WTC11 (cell line): ENCODE data around the gene REEP3. TPM values are rescaled to one million over a fixed set of nuclear protein-coding genes. Genes with fewer than 3 reads are reported as not detected.

ENCODE experiments used
- ATAC-seq: fragments of 200-7000 bp; cut with Tn5 transposase; 2 replicates; pipeline ENCODE4 v1.10.0; 2021; ENCODE audit warnings: mild to moderate bottlenecking, moderate library complexity
- CTCF ChIA-PET: fragments of 300-600 bp; sonication (Branson Sonifier 250); formaldehyde crosslinking; loops from one replicate; lab custom pipeline; 2021; ENCODE audit warnings: antibody characterized with exemption; lab: Charles Lee
- POLR2A ChIA-PET: fragments of 350-600 bp; sonication (Branson Sonifier 250); formaldehyde crosslinking; loops from one replicate; lab custom pipeline; 2021; ENCODE audit warnings: antibody characterized with exemption; lab: Charles Lee
- DNase-seq: peaks from one replicate; pipeline ENCODE4 v3.0.0; 2021; ENCODE audit warnings: low spot score
- H3K27ac Mint-ChIP-seq: 2 replicates; pipeline ENCODE4 v1.8.0; 2021; ENCODE audit warnings: mixed read lengths
- H3K27me3 Mint-ChIP-seq: 2 replicates; pipeline ENCODE4 v1.8.0; 2021; ENCODE audit warnings: low read depth, mild to moderate bottlenecking, moderate library complexity, mixed read lengths
- H3K36me3 Mint-ChIP-seq: 2 replicates; pipeline ENCODE4 v1.8.0; 2021; ENCODE audit warnings: mixed read lengths
- H3K4me1 Mint-ChIP-seq: 2 replicates; pipeline ENCODE4 v1.8.0; 2022; ENCODE audit warnings: mixed read lengths
- H3K4me3 Mint-ChIP-seq: 2 replicates; pipeline ENCODE4 v1.8.0; 2021; ENCODE audit warnings: mild to moderate bottlenecking, moderate library complexity, mixed read lengths
- H3K9me3 Mint-ChIP-seq: 2 replicates; pipeline ENCODE4 v1.8.0; 2021; ENCODE audit warnings: mixed read lengths
- ATF2 ChIP-seq: sonication (generic); formaldehyde crosslinking; IDR thresholded peaks from 2 replicates; pipeline ENCODE4 v1.8.1; 2022; ENCODE audit warnings: low read depth, missing genetic modification reagents, borderline replicate concordance
- ATF3 ChIP-seq: sonication (generic); formaldehyde crosslinking; conservative IDR thresholded peaks from 2 replicates; pipeline ENCODE4 v1.8.1; 2022; ENCODE audit warnings: mild to moderate bottlenecking, missing genetic modification reagents
- CTCF ChIP-seq: fragments of 200-600 bp; IDR thresholded peaks from 2 replicates; pipeline ENCODE4 v1.8.0; 2022; ENCODE audit warnings: antibody characterized with exemption
- E2F1 ChIP-seq: sonication (generic); formaldehyde crosslinking; IDR thresholded peaks from 2 replicates; pipeline ENCODE4 v1.8.0; 2022; ENCODE audit warnings: mild to moderate bottlenecking, missing genetic modification reagents
- EMX1 ChIP-seq: fragments of 250-450 bp; sonication (Bioruptor Pico); IDR thresholded peaks from 2 replicates; pipeline ENCODE4 v1.8.0; 2021; ENCODE audit warnings: mild to moderate bottlenecking
- FOXK1 ChIP-seq: sonication (generic); formaldehyde crosslinking; IDR thresholded peaks from 2 replicates; pipeline ENCODE4 v1.8.0; 2022; ENCODE audit warnings: mild to moderate bottlenecking, moderate library complexity, missing genetic modification reagents
- GABPB1 ChIP-seq: sonication (generic); formaldehyde crosslinking; IDR thresholded peaks from 2 replicates; pipeline ENCODE4 v1.8.1; 2023; ENCODE audit warnings: mild to moderate bottlenecking, missing genetic modification reagents
- JAZF1 ChIP-seq: fragments of 250-450 bp; sonication (Bioruptor Pico); IDR thresholded peaks from 2 replicates; pipeline ENCODE4 v1.9.0; 2021; ENCODE audit warnings: moderate library complexity, mild to moderate bottlenecking, inconsistent platforms
- KAT7 ChIP-seq: sonication (generic); formaldehyde crosslinking; IDR thresholded peaks from 2 replicates; pipeline ENCODE4 v1.8.1; 2023; ENCODE audit warnings: missing genetic modification reagents, mild to moderate bottlenecking, borderline replicate concordance
- MAX ChIP-seq: sonication (generic); formaldehyde crosslinking; IDR thresholded peaks from 2 replicates; pipeline ENCODE4 v1.8.0; 2022; ENCODE audit warnings: mild to moderate bottlenecking, missing genetic modification reagents
- RELA ChIP-seq: sonication (generic); formaldehyde crosslinking; IDR thresholded peaks from 2 replicates; pipeline ENCODE4 v1.8.1; 2022; ENCODE audit warnings: missing genetic modification reagents, mild to moderate bottlenecking, borderline replicate concordance
- SMAD3 ChIP-seq: sonication (generic); formaldehyde crosslinking; IDR thresholded peaks from 2 replicates; pipeline ENCODE4 v1.8.0; 2022; ENCODE audit warnings: missing genetic modification reagents, mild to moderate bottlenecking, borderline replicate concordance
- ZBTB21 ChIP-seq: sonication (generic); formaldehyde crosslinking; IDR thresholded peaks from 2 replicates; pipeline ENCODE4 v1.8.1; 2023; ENCODE audit warnings: mild to moderate bottlenecking, missing genetic modification reagents, borderline replicate concordance
- ZNF232 ChIP-seq: sonication (generic); formaldehyde crosslinking; IDR thresholded peaks from 2 replicates; pipeline ENCODE4 v1.8.0; 2022; ENCODE audit warnings: mild to moderate bottlenecking, missing genetic modification reagents
- ZNF317 ChIP-seq: sonication (generic); formaldehyde crosslinking; IDR thresholded peaks from 2 replicates; pipeline ENCODE4 v1.8.1; 2023; ENCODE audit warnings: low read depth, mild to moderate bottlenecking, moderate library complexity, missing genetic modification reagents, borderline replicate concordance
- total RNA-seq: library from RNA; stranded (reverse); gene quantifications from 3 replicates; pipeline ENCODE4 v1.2.3, GENCODE V29; 2021
- TF ChIP-seq, protein P1 (sequence below): sonication (generic); formaldehyde crosslinking; IDR thresholded peaks from 2 replicates; pipeline ENCODE4 v1.8.1; 2023; ENCODE audit warnings: mild to moderate bottlenecking, missing genetic modification reagents
- TF ChIP-seq, protein P2 (sequence below): sonication (generic); formaldehyde crosslinking; IDR thresholded peaks from 2 replicates; pipeline ENCODE4 v1.8.1; 2023; ENCODE audit warnings: mild to moderate bottlenecking, missing genetic modification reagents, moderate library complexity
- TF ChIP-seq, protein P3 (sequence below): fragments of 250-450 bp; sonication (Bioruptor Pico); IDR thresholded peaks from 2 replicates; pipeline ENCODE4 v1.9.0; 2021; ENCODE audit warnings: mild to moderate bottlenecking
- TF ChIP-seq, protein P4 (sequence below): fragments of 250-450 bp; sonication (Bioruptor Pico); IDR thresholded peaks from 2 replicates; pipeline ENCODE4 v1.9.0; 2021; ENCODE audit warnings: mild to moderate bottlenecking

The REEP3 gene
- total RNA-seq, 1 experiment from 2014 or later: 18.5 TPM

- Mint-ChIP-seq H3K27me3 (no peaks in the 10 kb centered on the region), H3K36me3 (no peaks in the 10 kb centered on the region), H3K4me3 (no peak overlapping the region), H3K9me3 (peaks cover 5% of the 10 kb centered on the region; the same call in 1 of the 2 replicates), H3K4me1 (peaks cover 16% of the 10 kb centered on the region), H3K27ac (no peak overlapping the region)
- ATAC-seq (no peak), DNase-seq (no peak)
- TF ChIP-seq GABPB1 (CRISPR knock-in tag) (no peak), MAX (CRISPR knock-in tag) (no peak), RELA (no peak), KAT7 (CRISPR knock-in tag) (no peak), EMX1 (CRISPR knock-in tag) (no peak), FOXK1 (CRISPR knock-in tag) (no peak), ZBTB21 (CRISPR knock-in tag) (no peak), ATF3 (CRISPR knock-in tag) (no peak), JAZF1 (CRISPR knock-in tag) (no peak), E2F1 (CRISPR knock-in tag) (no peak), CTCF (no peak), SMAD3 (CRISPR knock-in tag) (no peak), ZNF317 (CRISPR knock-in tag) (no peak), ATF2 (no peak), ZNF232 (CRISPR knock-in tag) (no peak)
- TF ChIP-seq, protein P1, sequence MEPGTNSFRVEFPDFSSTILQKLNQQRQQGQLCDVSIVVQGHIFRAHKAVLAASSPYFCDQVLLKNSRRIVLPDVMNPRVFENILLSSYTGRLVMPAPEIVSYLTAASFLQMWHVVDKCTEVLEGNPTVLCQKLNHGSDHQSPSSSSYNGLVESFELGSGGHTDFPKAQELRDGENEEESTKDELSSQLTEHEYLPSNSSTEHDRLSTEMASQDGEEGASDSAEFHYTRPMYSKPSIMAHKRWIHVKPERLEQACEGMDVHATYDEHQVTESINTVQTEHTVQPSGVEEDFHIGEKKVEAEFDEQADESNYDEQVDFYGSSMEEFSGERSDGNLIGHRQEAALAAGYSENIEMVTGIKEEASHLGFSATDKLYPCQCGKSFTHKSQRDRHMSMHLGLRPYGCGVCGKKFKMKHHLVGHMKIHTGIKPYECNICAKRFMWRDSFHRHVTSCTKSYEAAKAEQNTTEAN: no peak
- TF ChIP-seq, protein P2, sequence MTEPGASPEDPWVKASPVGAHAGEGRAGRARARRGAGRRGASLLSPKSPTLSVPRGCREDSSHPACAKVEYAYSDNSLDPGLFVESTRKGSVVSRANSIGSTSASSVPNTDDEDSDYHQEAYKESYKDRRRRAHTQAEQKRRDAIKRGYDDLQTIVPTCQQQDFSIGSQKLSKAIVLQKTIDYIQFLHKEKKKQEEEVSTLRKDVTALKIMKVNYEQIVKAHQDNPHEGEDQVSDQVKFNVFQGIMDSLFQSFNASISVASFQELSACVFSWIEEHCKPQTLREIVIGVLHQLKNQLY (CRISPR knock-in tag): no peak
- TF ChIP-seq, protein P3, sequence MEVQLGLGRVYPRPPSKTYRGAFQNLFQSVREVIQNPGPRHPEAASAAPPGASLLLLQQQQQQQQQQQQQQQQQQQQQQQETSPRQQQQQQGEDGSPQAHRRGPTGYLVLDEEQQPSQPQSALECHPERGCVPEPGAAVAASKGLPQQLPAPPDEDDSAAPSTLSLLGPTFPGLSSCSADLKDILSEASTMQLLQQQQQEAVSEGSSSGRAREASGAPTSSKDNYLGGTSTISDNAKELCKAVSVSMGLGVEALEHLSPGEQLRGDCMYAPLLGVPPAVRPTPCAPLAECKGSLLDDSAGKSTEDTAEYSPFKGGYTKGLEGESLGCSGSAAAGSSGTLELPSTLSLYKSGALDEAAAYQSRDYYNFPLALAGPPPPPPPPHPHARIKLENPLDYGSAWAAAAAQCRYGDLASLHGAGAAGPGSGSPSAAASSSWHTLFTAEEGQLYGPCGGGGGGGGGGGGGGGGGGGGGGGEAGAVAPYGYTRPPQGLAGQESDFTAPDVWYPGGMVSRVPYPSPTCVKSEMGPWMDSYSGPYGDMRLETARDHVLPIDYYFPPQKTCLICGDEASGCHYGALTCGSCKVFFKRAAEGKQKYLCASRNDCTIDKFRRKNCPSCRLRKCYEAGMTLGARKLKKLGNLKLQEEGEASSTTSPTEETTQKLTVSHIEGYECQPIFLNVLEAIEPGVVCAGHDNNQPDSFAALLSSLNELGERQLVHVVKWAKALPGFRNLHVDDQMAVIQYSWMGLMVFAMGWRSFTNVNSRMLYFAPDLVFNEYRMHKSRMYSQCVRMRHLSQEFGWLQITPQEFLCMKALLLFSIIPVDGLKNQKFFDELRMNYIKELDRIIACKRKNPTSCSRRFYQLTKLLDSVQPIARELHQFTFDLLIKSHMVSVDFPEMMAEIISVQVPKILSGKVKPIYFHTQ (CRISPR knock-in tag): no peak
- TF ChIP-seq, protein P4, sequence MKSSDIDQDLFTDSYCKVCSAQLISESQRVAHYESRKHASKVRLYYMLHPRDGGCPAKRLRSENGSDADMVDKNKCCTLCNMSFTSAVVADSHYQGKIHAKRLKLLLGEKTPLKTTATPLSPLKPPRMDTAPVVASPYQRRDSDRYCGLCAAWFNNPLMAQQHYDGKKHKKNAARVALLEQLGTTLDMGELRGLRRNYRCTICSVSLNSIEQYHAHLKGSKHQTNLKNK (CRISPR knock-in tag): no peak
- POLR2A ChIA-PET: interaction anchor here (1.0 kb wide), 1 partner anchor 11 kb away, joined by 4 read pairs; no protein-coding TSS in a partner anchor
- CTCF ChIA-PET: no interaction called here
Observed at GRCh38 chr10:63642808-63643207, 121.6 kb downstream of the REEP3 start.
